BE2C (cell line): ENCODE measurements around the gene NR2F6.

Experiments
- DNase-seq: peaks from one replicate; pipeline ENCODE4 v3.0.0-alpha.2; 2020
- H3K27me3 ChIP-seq: fragments of 250-450 bp; sonication (Bioruptor Pico); 2 replicates; pipeline ENCODE4 v1.5.1; 2020; ENCODE audit warnings: mild to moderate bottlenecking
- H3K36me3 ChIP-seq: fragments of 250-450 bp; sonication (Bioruptor Pico); 2 replicates; pipeline ENCODE4 v1.5.1; 2020; ENCODE audit warnings: mild to moderate bottlenecking
- H3K4me1 ChIP-seq: fragments of 250-450 bp; sonication (Bioruptor Pico); 2 replicates; pipeline ENCODE4 v1.5.1; 2020
- H3K4me3 ChIP-seq: 2 replicates; pipeline ENCODE4 v1.5.1; 2011; ENCODE audit warnings: low read depth, low read length
- H3K9me3 ChIP-seq: fragments of 250-450 bp; sonication (Bioruptor Pico); 2 replicates; pipeline ENCODE4 v1.5.1; 2020
- TF ChIP-seq, protein P1 (sequence below): IDR thresholded peaks from 2 replicates; pipeline ENCODE4 v1.5.1; 2012; ENCODE audit warnings: mild to moderate bottlenecking, low read depth, low read length

NR2F6 gene

GRCh38 chr19:17235971-17236777 is 9.5 kb downstream of the NR2F6 start:
- Histone ChIP-seq H3K9me3 (no peaks in the 10 kb centered on the region), H3K27me3 (no peaks in the 10 kb centered on the region), H3K4me1 (peaks cover 10% of the 10 kb centered on the region), H3K4me3 (peak overlapping the region; percentile 77), H3K36me3 (peaks cover 64% of the 10 kb centered on the region)
- TF ChIP-seq, protein P1, sequence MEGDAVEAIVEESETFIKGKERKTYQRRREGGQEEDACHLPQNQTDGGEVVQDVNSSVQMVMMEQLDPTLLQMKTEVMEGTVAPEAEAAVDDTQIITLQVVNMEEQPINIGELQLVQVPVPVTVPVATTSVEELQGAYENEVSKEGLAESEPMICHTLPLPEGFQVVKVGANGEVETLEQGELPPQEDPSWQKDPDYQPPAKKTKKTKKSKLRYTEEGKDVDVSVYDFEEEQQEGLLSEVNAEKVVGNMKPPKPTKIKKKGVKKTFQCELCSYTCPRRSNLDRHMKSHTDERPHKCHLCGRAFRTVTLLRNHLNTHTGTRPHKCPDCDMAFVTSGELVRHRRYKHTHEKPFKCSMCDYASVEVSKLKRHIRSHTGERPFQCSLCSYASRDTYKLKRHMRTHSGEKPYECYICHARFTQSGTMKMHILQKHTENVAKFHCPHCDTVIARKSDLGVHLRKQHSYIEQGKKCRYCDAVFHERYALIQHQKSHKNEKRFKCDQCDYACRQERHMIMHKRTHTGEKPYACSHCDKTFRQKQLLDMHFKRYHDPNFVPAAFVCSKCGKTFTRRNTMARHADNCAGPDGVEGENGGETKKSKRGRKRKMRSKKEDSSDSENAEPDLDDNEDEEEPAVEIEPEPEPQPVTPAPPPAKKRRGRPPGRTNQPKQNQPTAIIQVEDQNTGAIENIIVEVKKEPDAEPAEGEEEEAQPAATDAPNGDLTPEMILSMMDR, result no peak
- DNase-seq, result no peak

DNA sequence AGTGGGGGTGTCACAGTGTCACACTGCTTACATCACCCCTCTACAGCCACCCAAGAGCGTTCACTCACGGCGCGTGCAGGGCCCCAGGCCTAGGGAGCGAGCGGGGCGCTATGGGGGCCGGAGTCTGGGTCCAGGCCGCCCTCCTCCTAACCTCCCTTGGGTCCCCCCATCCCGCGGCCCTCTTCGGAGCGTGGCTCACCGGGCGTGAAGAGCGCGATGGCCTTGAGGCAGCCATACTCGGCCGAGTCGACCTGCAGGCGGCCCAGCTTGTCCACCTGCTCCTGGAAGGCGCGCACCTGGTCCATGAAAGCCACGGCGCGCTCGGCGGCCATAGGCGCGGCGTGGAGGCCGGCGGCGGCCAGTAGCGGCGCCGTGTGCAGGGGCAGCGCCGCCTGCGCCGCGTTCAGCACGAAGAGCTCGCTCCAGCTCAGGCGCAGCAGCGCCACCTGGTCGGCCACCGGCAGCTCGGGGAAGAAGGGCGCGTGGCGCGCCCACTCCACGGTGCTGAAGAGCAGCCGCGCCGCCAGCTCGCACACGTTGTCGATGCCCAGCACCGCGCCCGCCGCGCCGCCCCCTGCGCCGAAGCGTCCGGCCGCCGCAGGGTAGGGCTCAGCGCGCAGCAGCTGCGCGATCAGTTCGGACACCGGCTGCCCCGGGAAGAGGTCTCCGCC is 10.3 kb downstream of the NR2F6 start:
- Histone ChIP-seq H3K9me3 (no peaks in the 10 kb centered on the region), H3K4me1 (peaks cover 10% of the 10 kb centered on the region), H3K36me3 (peaks cover 62% of the 10 kb centered on the region), H3K4me3 (peak overlapping the region; percentile 77), H3K27me3 (no peaks in the 10 kb centered on the region)
- DNase-seq, result peak; percentile 86
- TF ChIP-seq, protein P1, result peak; percentile 44

GRCh38 chr19:17234911-17235299 is 10.8 kb downstream of the NR2F6 start:
- DNase-seq, result peak; percentile 55
- peak overlapping the region; percentile 77 for H3K4me3 ChIP-seq
- peaks cover 57% of the 10 kb centered on the region for H3K36me3 ChIP-seq
- TF ChIP-seq, protein P1, result no peak
- no peaks in the 10 kb centered on the region for H3K27me3 ChIP-seq
- peaks cover 10% of the 10 kb centered on the region for H3K4me1 ChIP-seq
- no peaks in the 10 kb centered on the region for H3K9me3 ChIP-seq

DNA sequence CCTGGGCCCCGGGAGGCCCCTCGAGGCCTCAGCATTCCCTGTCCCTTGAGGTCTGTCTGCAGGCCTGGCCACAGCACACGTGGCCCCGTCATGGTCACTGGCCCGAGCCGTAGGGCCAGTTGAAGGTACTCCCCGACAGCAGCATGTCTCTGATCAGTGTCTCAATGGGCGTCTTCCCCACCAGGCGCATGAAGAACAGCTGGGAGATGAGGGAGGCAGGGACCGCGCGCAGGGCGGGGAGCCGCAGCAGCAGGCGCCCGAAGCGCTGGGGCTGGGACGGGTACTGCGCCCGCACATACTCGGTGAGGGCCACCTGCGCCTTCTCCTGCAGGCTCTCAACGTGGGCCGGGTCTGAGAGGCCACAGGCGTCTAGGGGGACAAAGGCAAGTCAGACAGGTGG is 13.5 kb downstream of the NR2F6 start:
- H3K4me1 ChIP-seq, result peaks cover 10% of the 10 kb centered on the region
- TF ChIP-seq, protein P1, result no peak
- H3K9me3 ChIP-seq, result no peaks in the 10 kb centered on the region
- no peak overlapping the region for H3K4me3 ChIP-seq
- DNase-seq, result no peak
- no peaks in the 10 kb centered on the region for H3K27me3 ChIP-seq
- H3K36me3 ChIP-seq, result peaks cover 42% of the 10 kb centered on the region

DNA sequence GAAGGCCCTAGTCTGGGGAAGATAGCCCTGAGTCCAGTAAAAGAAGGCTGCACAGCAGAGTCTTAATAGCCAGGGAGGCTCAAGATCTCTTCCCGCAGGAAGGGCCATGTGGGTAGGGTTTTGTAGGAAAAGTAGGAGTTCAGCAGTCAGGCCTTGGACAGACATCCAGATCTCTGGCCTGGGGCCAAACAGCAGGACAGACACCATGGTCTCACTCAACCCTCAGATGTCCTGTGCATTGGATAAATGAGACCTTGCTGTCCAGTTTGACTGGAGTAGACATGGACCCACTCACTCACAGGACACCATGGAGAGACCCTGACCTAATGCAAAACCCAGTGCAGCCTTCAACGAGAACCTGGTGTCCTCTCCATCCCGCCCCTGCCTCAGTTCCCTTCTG is 15.8 kb downstream of the NR2F6 start:
- no peak overlapping the region for H3K4me3 ChIP-seq
- TF ChIP-seq, protein P1, result no peak
- H3K27me3 ChIP-seq, result no peaks in the 10 kb centered on the region
- H3K36me3 ChIP-seq, result peaks cover 35% of the 10 kb centered on the region
- DNase-seq, result no peak
- H3K9me3 ChIP-seq, result no peaks in the 10 kb centered on the region
- peaks cover 1% of the 10 kb centered on the region for H3K4me1 ChIP-seq
